Activated CD4-positive, CD25-positive, alpha-beta regulatory T cell treated with anti-CD3 and anti-CD28 coated beads, Interleukin-2, amount 50 U/mL, for 16 hours (primary cell): ENCODE measurements around the gene GJA1.
"Not testable (repeated sequence)": the region's sequence is repeated elsewhere in the genome, so short reads cannot be mapped to it uniquely, and the experiment has no call there.

Experiments
- DNase-seq: peaks from one replicate; pipeline ENCODE4 v3.0.0-alpha.2; 2020; ENCODE audit warnings: low read depth, low spot score

The GJA1 gene

GRCh38 chr6:121435444-121436069 is at the start of gene GJA1:
GJA1 (plus strand) TSS chr6:121435646; CDS start chr6:121446848, 11,202 bp downstream.
- DNase-seq, result no peak

GRCh38 chr6:121386551-121386950 is 48.9 kb upstream of the GJA1 start:
- not testable (repeated sequence) for DNase-seq

- DNase-seq, result no peak
Measured at GRCh38 chr6:121389419-121389818, 46.0 kb upstream of the GJA1 start.

- no peak for DNase-seq
Measured at GRCh38 chr6:121393731-121394505, 41.5 kb upstream of the GJA1 start.

- no peak for DNase-seq
Measured at GRCh38 chr6:121395736-121396135, 39.7 kb upstream of the GJA1 start.

- not testable (repeated sequence) for DNase-seq
Measured at GRCh38 chr6:121397188-121397587, 38.3 kb upstream of the GJA1 start.

GRCh38 chr6:121398127-121398526 is 37.3 kb upstream of the GJA1 start:
- DNase-seq, result no peak

- DNase-seq, result no peak
Measured at GRCh38 chr6:121399966-121400365, 35.5 kb upstream of the GJA1 start.

GRCh38 chr6:121403964-121404363 is 31.5 kb upstream of the GJA1 start:
- no peak for DNase-seq

- no peak for DNase-seq
Measured at GRCh38 chr6:121405306-121405705, 30.1 kb upstream of the GJA1 start.

- no peak for DNase-seq
Measured at GRCh38 chr6:121408321-121408720, 27.1 kb upstream of the GJA1 start.

- DNase-seq, result no peak
Measured at GRCh38 chr6:121413879-121414278, 21.6 kb upstream of the GJA1 start.

- no peak for DNase-seq
Measured at GRCh38 chr6:121418346-121418745, 17.1 kb upstream of the GJA1 start.

GRCh38 chr6:121426686-121427085 is 8.8 kb upstream of the GJA1 start:
- DNase-seq, result no peak

GRCh38 chr6:121428872-121429756 is 6.3 kb upstream of the GJA1 start:
- DNase-seq, result no peak

- no peak for DNase-seq
Measured at GRCh38 chr6:121430514-121431460, 4.7 kb upstream of the GJA1 start.

- not testable (repeated sequence) for DNase-seq
Measured at GRCh38 chr6:121431776-121432175, 3.7 kb upstream of the GJA1 start.

- no peak for DNase-seq
Measured at GRCh38 chr6:121434037-121434770, 1.2 kb upstream of the GJA1 start.

GRCh38 chr6:121436274-121436857 is 920 bp downstream of the GJA1 start:
- no peak for DNase-seq
